Renal cortical epithelial cell (primary cell): Measurements from ENCODE around the gene CCNT1. TPM values are rescaled to one million over a fixed set of nuclear protein-coding genes. Genes with fewer than 3 reads are reported as not detected.
"Not testable (repeated sequence)": the region's sequence is repeated elsewhere in the genome, so short reads cannot be mapped to it uniquely, and the experiment has no call there.

Experiments
- DNase-seq: peaks from one replicate; pipeline ENCODE4 v3.0.0-alpha.2; 2011; ENCODE audit warnings: low read depth
- total RNA-seq: library from RNA; depleted of rRNA; stranded (reverse); fragments of >200 nt; gene quantifications from 2 replicates; pipeline ENCODE4 v1.2.3, GENCODE V29; 2014

CCNT1 gene
- total RNA-seq, 1 donor from 2014 or later, result 36.4 TPM

DNA sequence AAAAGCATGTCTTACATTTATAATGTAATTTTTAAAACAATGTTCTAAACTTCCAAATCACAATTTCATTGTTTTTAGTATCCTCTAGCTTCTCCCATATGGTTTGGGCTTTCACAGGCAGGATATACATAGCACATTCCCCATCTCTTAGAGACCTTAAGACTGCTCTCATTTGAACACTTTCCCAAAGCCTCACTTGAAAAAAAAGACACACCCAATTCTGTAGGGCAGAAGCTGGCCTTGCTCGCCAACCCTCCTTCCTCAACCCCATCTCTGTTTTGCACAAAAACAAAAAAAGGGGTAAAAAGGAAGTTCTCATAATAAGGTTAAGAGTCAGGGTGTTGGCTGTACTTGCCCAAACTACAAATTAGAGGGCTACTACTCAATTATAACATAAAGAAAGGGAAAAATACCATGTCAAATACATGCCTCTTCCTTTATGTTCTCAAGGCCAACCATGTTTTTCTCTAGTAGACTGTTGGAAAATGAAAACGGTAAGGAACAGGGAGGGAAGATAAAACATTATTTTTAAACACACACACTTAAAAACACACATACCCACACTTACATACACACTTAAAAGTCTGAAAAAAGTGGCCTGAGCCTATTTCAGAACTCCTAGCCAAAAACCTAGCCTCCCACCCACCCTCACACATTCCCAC is 24.6 kb downstream of the CCNT1 start:
- no peak for DNase-seq

DNA sequence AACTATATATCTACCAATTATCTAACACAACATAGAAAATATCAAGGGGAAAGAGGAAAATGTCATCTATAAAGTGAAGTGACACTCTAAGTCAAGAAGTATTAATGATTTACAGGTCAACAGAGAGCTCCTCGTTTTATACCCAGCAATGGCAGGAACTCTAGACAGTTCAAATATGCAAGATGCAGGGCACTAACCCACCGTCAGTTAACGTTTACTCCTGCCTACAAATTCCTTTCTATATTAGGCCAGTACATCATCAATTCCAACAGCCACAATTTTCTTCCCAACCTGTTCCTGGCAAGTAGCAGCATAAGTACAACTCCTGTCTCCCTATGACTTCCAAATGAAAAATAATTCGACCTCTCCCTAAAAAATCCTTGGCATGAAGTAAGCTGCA is 25.5 kb downstream of the CCNT1 start:
- DNase-seq, result peak; percentile 59

DNA sequence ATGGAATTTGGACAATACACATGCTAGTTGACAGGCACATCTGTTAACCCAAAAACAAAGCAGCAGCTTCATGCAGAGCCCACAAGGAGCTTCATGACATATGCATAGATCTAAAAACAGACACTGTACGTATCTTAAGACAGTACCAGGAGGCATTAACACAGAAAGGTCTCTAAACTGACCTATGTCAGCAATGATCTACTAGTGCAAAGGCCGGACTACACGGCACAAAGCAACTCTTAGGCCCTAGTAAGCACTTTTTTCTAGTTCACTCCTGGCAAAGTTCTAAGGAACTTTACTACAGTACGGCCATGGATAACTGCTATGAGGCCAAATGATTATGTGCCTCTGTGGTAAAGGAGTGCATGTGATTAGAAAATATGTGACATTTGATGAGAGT is 26.1 kb downstream of the CCNT1 start:
- no peak for DNase-seq

DNA sequence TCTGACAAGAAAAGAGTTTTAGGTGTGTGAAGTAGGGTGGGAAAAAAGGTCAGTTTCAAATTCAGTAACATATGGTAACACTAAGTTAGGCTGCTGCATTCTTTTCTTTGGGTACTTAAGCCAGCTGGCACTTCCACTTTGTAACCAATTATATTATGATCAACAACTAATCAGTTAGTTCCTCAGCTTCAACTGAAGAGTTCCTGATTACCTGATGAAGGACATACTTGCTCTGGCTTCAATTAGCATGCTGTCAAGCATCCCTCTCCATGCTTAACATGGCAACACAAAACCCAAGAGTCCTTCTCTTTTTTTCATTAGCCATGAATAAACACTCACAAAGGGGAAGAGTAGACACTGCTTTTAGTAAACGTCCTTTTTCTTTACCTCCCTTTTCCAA is 27.7 kb downstream of the CCNT1 start:
- DNase-seq, result no peak

DNA sequence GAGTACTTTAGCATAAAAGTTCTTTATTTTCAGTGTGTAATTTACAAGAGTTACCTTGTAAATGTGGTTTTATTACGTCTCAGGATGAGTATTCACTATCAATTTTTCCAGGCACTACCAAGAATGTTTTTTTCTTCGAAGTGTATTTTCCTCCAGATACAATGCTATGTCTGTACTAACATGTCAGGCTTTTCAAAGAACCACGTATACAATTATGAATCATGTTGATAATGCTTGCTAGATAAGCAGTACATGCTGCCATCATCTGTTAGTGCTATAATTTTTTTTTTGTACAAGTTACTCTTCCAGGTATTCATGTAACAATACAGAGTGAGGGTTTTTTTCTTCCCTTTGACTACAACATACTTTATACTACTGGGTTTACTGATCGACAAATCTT is 28.9 kb downstream of the CCNT1 start:
- DNase-seq, result no peak

DNA sequence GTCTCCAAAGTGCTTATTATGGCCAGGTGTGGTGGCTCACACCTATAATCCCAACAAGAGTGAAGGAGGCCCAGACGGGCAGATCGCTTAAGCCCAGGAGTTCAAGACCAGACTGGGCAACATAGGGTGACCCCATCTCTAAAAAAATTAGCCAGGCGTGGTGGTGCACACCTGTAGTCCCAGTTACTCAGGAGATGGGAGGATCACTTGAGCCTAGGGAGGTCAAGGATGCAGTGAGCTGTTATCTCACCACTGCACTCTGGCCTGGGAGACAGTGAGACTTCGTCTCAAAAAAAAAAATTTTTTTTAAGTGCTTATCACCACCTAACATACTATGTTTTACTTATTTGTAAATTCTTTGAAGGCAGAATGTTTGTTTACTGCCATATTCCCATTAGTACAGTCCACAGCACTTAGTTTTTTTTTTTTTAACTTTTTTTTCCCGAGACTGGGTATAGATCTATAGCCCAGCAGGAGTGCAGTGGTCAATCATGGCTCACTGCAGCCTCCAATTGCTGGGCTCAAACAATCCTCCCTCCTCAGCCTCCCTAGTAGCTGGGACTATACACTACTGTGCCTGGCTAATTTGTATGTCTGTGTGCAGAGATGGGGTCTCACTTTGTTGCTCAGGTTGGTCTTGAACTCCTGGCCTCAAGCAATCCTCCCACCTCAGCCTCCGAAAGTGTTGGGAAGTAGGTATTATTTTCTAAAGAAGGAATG is 29.7 kb downstream of the CCNT1 start:
- DNase-seq, result no peak

- no peak for DNase-seq
Measured at GRCh38 chr12:48686037-48686595, 30.4 kb downstream of the CCNT1 start.

DNA sequence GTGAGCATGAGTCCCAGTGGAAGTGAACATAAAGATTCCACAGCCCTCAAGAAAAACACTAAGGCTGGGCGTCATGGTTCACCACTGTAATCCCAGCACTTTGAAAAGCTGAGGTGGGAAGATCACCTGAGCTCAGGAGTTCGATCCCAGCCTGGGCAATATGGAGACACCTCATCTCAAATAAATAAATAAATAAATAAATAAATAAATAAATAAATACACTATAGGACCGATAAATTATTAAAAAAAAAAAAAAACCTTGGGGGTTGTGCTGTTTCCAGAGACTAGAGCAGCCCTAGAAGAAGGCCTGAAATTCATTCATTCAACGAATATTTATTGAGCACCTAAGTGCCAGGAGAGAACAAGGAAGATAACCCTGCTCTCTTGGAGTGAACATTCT is 33.0 kb downstream of the CCNT1 start:
- DNase-seq, result no peak

DNA sequence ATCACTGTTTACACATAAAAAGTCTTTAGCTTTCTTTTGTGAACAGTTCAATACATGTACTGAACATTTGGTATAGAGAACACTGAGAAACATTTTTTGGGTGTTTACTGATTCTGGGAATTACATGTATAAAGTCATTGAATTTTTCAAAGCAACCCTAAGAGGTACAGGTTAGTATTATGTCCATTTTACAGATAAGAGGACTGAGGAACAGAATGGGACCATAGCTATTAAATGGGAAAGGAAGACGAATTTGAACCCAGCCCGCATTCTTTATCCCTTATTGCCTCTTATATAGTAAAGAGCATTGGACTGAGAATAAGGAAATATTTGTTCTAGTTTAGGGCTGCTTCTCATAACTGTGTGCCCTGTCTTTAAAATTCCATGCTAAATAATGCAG is 33.6 kb downstream of the CCNT1 start:
- no peak for DNase-seq

DNA sequence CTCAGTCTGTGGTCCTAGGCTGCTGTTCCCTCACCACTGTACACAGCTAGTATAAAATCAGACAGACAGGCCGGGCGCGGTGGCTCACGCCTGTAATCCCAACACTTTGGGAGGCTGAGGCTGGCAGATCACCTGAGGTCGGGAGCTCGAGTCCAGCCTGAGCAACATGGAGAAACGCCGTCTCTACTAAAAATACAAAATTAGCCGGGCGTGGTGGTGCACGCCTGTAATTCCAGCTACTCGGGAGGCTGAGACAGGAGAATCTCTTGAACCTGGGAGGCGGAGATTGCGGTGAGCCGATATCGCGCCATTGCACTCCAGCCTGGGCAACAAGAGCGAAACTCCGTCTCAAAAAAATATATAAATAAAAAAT is 34.0 kb downstream of the CCNT1 start:
- DNase-seq, result not testable (repeated sequence)

DNA sequence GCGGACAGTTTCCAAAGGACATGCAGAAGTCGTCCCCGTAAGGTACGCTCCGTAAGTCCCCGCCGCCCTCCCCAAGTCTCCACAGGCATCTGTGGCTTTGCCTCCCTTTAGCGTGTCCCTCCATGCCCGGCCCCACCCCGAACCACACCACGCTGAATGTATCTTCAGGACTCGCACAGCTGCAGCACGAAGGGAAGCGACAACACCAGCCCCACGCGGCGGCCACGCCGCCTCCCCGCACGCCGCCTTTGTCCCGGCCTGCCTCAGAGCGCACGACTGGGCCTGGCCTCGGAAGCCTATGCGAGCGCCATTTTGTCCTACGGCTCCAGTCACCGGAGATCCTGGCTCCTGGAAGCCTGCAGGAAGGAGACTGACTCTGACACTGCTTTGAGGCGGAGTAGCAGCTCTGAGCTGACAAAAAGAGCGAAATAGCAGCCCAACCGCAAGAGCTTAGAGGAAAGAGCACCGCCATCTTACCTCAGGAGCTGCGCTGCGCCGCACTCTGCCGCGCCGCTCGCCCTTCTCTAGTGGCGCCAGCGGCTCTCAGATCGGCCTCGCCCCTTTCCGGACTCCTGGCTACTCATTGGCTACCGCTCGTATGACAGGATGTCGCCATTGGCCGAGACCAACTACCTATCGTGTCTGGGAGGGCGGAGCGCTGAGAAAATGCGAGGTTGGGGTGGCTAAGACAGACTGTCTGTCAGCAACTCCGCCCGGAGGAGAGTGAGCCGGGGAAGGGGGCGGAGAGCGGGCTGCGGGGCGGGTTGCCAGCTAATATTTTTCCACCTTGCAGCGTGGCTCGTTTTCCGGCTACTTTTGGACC is 34.6 kb downstream of the CCNT1 start, which contains the start of gene KANSL2:
Gene KANSL2 (minus strand): TSS at position 529 of the 823 bp plus-strand sequence. CDS start 606 bp downstream, outside the sequence.
- peak; percentile 97 for DNase-seq

DNA sequence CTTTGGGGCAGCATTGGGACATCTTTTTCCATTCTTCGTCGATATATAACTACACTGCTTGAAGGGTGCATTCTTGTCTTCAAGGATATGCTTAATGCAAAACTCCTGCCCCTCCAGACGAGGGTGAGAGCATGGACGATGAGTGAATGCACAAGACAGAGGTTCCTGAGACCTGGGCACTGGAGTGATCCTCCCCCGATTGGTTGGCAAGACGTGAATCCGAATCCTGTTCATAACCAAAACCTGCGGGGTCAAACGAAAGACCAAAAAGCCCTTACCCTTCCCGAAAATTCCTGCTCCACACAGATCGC is 35.2 kb downstream of the CCNT1 start:
- DNase-seq, result no peak

DNA sequence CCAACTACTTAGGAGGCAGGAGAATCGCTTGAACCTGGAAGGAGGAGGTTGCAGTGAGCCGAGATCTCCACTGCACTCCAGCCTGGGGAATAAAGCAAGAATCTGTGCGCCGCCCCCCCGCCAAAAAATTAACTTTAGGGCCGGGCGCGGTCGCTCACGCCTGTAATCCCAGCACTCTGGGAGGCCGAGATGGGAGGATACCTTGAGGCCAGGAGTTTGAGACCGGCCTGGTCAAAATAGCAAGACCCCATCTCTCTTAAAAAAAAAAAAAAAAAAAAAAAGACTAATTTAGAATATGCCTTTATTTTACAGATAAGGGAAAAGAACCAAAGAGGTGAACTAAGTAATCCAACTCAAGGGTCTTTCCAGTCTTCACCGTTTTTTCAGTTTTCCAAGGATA is 35.6 kb downstream of the CCNT1 start:
- DNase-seq, result no peak

DNA sequence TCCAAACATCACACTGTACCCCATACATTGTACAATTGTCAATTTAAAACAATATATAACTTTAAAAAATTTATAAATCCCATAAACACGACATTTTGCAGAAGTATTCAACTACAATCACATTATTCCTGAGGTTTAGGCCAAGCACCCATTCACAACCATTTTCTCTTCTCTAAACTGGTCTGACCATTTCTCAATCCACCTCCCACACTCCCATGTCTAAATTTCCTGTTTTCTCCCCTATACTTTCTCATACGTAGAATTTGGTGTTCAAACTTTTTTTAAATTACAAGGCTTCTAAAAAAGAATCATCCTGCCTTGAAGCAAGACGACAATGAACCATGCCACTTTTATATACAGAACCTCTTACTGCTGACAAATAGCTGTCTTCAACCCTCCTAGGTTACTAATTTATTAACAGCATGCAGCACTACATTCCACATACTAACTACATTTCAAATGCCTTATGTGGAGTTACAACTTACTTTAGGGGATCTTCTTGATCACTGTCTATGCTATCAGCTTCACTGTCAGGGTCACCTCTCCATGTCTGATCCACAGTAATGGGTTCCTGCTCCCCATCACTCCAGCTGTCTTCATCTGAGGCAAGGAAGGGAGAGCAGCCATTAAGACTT is 37.8 kb downstream of the CCNT1 start:
- peak; percentile 29 for DNase-seq

- no peak for DNase-seq
Measured at GRCh38 chr12:48671231-48671856, 45.2 kb downstream of the CCNT1 start.

- no peak for DNase-seq
Measured at GRCh38 chr12:48668996-48669395, 47.5 kb downstream of the CCNT1 start.

- DNase-seq, result no peak
Measured at GRCh38 chr12:48659863-48660262, 56.6 kb downstream of the CCNT1 start.

DNA sequence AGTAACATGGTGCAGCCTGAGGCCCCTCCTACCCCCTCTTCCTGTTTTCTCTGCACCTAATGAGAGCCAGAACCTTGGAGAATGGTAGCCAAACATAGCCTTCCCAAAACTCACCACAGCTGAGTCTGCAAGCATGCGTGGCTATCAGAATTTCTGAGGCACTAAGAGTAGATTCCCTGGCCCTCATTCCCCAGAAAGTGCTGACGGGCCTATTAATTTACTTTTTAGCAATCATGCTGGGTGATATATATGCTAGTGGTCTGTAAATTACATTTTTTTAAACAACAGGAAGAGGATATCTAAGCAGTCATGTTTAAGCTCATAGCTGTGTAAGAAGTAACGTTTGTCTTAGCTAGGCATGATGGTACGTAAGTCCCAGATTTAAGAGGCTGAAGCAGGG is 64.8 kb downstream of the CCNT1 start:
- DNase-seq, result no peak

GRCh38 chr12:48645354-48645753 is 71.2 kb downstream of the CCNT1 start:
- not testable (repeated sequence) for DNase-seq

- no peak for DNase-seq
Measured at GRCh38 chr12:48643011-48643410, 73.5 kb downstream of the CCNT1 start.

DNA sequence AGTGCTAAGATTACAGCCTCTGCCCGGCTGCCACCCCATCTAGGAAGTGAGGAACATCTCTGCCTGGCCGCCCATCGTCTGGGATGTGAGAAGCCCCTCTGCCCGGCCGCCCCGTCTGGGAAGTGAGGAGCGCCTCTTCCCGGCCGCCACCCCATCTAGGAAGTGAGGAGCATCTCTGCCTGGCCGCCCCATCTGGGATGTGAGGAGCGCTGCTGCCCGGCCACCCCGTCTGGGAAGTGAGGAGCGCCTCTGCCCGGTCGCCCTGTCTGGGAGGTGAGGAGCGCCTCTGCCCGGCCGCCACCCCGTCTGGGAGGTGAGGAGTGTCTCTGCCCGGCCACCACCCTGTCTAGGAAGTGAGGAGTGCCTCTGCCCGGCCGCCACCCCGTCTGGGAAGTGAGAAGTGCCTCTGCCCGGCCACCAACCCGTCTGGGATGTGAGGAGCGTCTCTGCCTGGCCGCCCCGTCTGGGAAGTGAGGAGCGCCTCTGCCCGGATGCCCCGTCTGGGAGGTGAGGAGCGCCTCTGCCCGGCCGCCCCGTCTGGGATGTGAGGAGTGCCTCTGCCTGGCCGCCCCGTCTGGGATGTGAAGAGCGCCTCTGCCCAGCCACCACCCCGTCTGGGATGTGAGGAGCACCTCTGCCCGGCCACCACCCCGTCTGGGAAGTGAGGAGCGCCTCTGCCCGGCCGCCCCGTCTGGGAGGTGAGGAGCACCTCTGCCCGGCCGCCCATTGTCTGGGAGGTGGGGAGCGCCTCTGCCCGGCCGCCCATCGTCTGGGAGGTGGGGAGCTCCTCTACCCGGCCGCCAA is 74.6 kb downstream of the CCNT1 start:
- not testable (repeated sequence) for DNase-seq
